ENCODE results near the gene DPYSL5. TPM values are rescaled to one million over a fixed set of nuclear protein-coding genes. Genes with fewer than 3 reads are reported as not detected.

DPYSL5 gene
- total RNA-seq, 1 experiment from 2014 or later: not detected

- POLR2A ChIA-PET: interaction anchor here (3.5 kb wide), 1 partner anchor 9 kb away, joined by 16 read pairs; no protein-coding TSS in a partner anchor
- intact Hi-C loops (cut with micrococcal nuclease): no loop called here
- no peak for TF ChIP-seq CTCF (IDR thresholded peaks at IDR 0.05; ENCODE audit: unreplicated experiment)
- CTCF ChIA-PET: interaction anchor here (1.0 to 2.2 kb wide), 2 partner anchors 18 to 35 kb away, joined by 3 to 21 read pairs; no protein-coding TSS in a partner anchor
- BruUV-seq (replicated peaks): no TSS peak
- no peaks in the 10 kb centered on the region for H3K36me3 Mint-ChIP-seq (ENCODE audit: insufficient read depth, unreplicated experiment)
- no peak overlapping the region for H3K4me3 Mint-ChIP-seq (ENCODE audit: unreplicated experiment)
- H3K27ac Mint-ChIP-seq (ENCODE audit: low read depth, unreplicated experiment): no peak overlapping the region
- no peaks in the 10 kb centered on the region for H3K9me3 Mint-ChIP-seq (ENCODE audit: unreplicated experiment)
- no peak for DNase-seq (ENCODE audit: unreplicated experiment)
- peaks cover 7% of the 10 kb centered on the region for H3K4me1 Mint-ChIP-seq (ENCODE audit: insufficient read depth, unreplicated experiment)
- H3K27me3 Mint-ChIP-seq (ENCODE audit: insufficient read depth, unreplicated experiment): no peaks in the 10 kb centered on the region
Measured at GRCh38 chr2:26980971-26981370, 133.0 kb downstream of the DPYSL5 start.

- H3K36me3 Mint-ChIP-seq (ENCODE audit: insufficient read depth, unreplicated experiment): peaks cover 5% of the 10 kb centered on the region
- no peaks in the 10 kb centered on the region for H3K9me3 Mint-ChIP-seq (ENCODE audit: unreplicated experiment)
- DNase-seq (ENCODE audit: unreplicated experiment): peak; percentile 76
- H3K4me3 Mint-ChIP-seq (ENCODE audit: unreplicated experiment): no peak overlapping the region
- BruUV-seq (replicated peaks): no TSS peak
- no peaks in the 10 kb centered on the region for H3K27me3 Mint-ChIP-seq (ENCODE audit: insufficient read depth, unreplicated experiment)
- H3K27ac Mint-ChIP-seq (ENCODE audit: low read depth, unreplicated experiment): no peak overlapping the region
- CTCF ChIA-PET: interaction anchor here (0.6 to 4.5 kb wide), 9 partner anchors 14 to 175 kb away, joined by 3 to 27 read pairs (median 4); no protein-coding TSS in a partner anchor
- intact Hi-C loops (cut with micrococcal nuclease): no loop called here
- TF ChIP-seq CTCF (IDR thresholded peaks at IDR 0.05; ENCODE audit: unreplicated experiment): peak; percentile 35
- POLR2A ChIA-PET: interaction anchor here (0.6 to 3.5 kb wide), 6 partner anchors 10 to 199 kb away, joined by 3 to 16 read pairs (median 4); partner anchors contain the start of genes OST4 and PREB
- peaks cover 14% of the 10 kb centered on the region for H3K4me1 Mint-ChIP-seq (ENCODE audit: insufficient read depth, unreplicated experiment)
Measured at GRCh38 chr2:26982102-26982742, 134.3 kb downstream of the DPYSL5 start.

- Mint-ChIP-seq H3K9me3 (ENCODE audit: unreplicated experiment) (no peaks in the 10 kb centered on the region), H3K4me1 (ENCODE audit: insufficient read depth, unreplicated experiment) (peaks cover 16% of the 10 kb centered on the region), H3K4me3 (ENCODE audit: unreplicated experiment) (no peak overlapping the region), H3K27me3 (ENCODE audit: insufficient read depth, unreplicated experiment) (no peaks in the 10 kb centered on the region), H3K36me3 (ENCODE audit: insufficient read depth, unreplicated experiment) (peaks cover 5% of the 10 kb centered on the region), H3K27ac (ENCODE audit: low read depth, unreplicated experiment) (no peak overlapping the region)
- TF ChIP-seq CTCF (IDR thresholded peaks at IDR 0.05; ENCODE audit: unreplicated experiment): no peak
- intact Hi-C loops (cut with micrococcal nuclease): no loop called here
- DNase-seq (ENCODE audit: unreplicated experiment): no peak
- ChIA-PET POLR2A (interaction anchor here (0.9 to 3.5 kb wide), 2 partner anchors 12 to 14 kb away, joined by 3 to 16 read pairs; no protein-coding TSS in a partner anchor), CTCF (interaction anchor here (0.7 to 4.5 kb wide), 5 partner anchors 12 to 137 kb away, joined by 3 to 27 read pairs (median 4); partner anchors contain the start of gene MAPRE3)
- no TSS peak for BruUV-seq (replicated peaks)
Measured at GRCh38 chr2:26983746-26984145, 135.8 kb downstream of the DPYSL5 start.

- no peak for TF ChIP-seq CTCF (IDR thresholded peaks at IDR 0.05; ENCODE audit: unreplicated experiment)
- H3K27me3 Mint-ChIP-seq (ENCODE audit: insufficient read depth, unreplicated experiment): no peaks in the 10 kb centered on the region
- DNase-seq (ENCODE audit: unreplicated experiment): no peak
- CTCF ChIA-PET: interaction anchor here (0.6 to 4.5 kb wide), 2 partner anchors 23 to 44 kb away, joined by 3 to 27 read pairs; no protein-coding TSS in a partner anchor
- no peak overlapping the region for H3K4me3 Mint-ChIP-seq (ENCODE audit: unreplicated experiment)
- peaks cover 5% of the 10 kb centered on the region for H3K36me3 Mint-ChIP-seq (ENCODE audit: insufficient read depth, unreplicated experiment)
- peaks cover 19% of the 10 kb centered on the region for H3K4me1 Mint-ChIP-seq (ENCODE audit: insufficient read depth, unreplicated experiment)
- POLR2A ChIA-PET: no interaction called here
- no peaks in the 10 kb centered on the region for H3K9me3 Mint-ChIP-seq (ENCODE audit: unreplicated experiment)
- intact Hi-C loops (cut with micrococcal nuclease): no loop called here
- no peak overlapping the region for H3K27ac Mint-ChIP-seq (ENCODE audit: low read depth, unreplicated experiment)
- no TSS peak for BruUV-seq (replicated peaks)
Measured at GRCh38 chr2:26985807-26986206, 137.9 kb downstream of the DPYSL5 start.
